K562 (cell line): ENCODE measurements around the gene OLFML2B. TPM values are rescaled to one million over a fixed set of nuclear protein-coding genes. Genes with fewer than 3 reads are reported as not detected.

Experiments
- ATAC-seq: fragments of 200-7000 bp; cut with Tn5 transposase; 3 replicates; pipeline ENCODE4 v1.9.1; 2020; ENCODE audit warnings: moderate library complexity
- BruUV-seq: library from RNA; stranded (reverse); fragments of 400-500 nt; replicated peaks from 2 replicates; lab custom pipeline; 2021; lab: Mats Ljungman, UMichigan
- CTCF ChIA-PET: fragments of 300-600 bp; formaldehyde crosslinking; extraction: SDS; loops from one replicate; lab custom pipeline; 2021; ENCODE audit warnings: low intra/inter-chr PET ratio; lab: Yijun Ruan, JAX
- POLR2A ChIA-PET: fragments of 300-600, 350-650 bp; sonication (Branson Sonifier 250); formaldehyde crosslinking; extraction: SDS; loops from one replicate; lab custom pipeline; 2021; ENCODE audit warnings: antibody characterized with exemption, inconsistent platforms; lab: Yijun Ruan, JAX
- DNase-seq, 4 experiments: peaks; one replicate each; pipeline versions ENCODE4 v3.0.0 to v3.0.0-alpha.2; 2011 to 2018; ENCODE audit warnings: low spot score in 3 of 4, mixed read lengths in 3 of 4; ENCODE audit errors: extremely low read depth in 1 of 4
- FAIRE-seq: peaks from 2 replicates; lab custom pipeline; 2011; peaks lifted over from hg19 to GRCh38; lab: Jason Lieb, UNC
- H2AFZ ChIP-seq: 2 replicates; pipeline ENCODE4 v1.6.0; 2011; ENCODE audit warnings: low read depth, low read length, control low read depth, inconsistent platforms
- H3K27ac ChIP-seq: fragments of 200-600 bp; 3 replicates; pipeline ENCODE4 v1.8.0; 2011; ENCODE audit warnings: low read depth, mild to moderate bottlenecking, control low read depth, inconsistent platforms, low read length, moderate library complexity, mixed read lengths; ENCODE audit errors: extremely low read depth
- H3K27me3 ChIP-seq, 2 experiments: fragments of 300-600 bp in 1 of 2; 2 replicates in 1 of 2; 3 replicates in 1 of 2; pipeline versions ENCODE4 v1.6.0 to v1.8.0; 2011; ENCODE audit warnings: inconsistent platforms in 2 of 2, low read length in 2 of 2, mild to moderate bottlenecking in 1 of 2, mixed read lengths in 1 of 2, moderate library complexity in 1 of 2; ENCODE audit not compliant: control insufficient read depth in 2 of 2, insufficient read depth in 2 of 2
- H3K36me3 ChIP-seq: fragments of 300-600 bp; 3 replicates; pipeline ENCODE4 v1.8.0; 2011; ENCODE audit warnings: mild to moderate bottlenecking, low read length, inconsistent platforms; ENCODE audit not compliant: control insufficient read depth, insufficient read depth
- H3K4me1 ChIP-seq, 2 experiments: fragments of 200-600 bp in 1 of 2; replicated peaks in 1 of 2; 2 replicates in 1 of 2; 3 replicates in 1 of 2; pipeline versions ENCODE4 v1.5.1 to v1.8.0; 2011; ENCODE audit warnings: inconsistent platforms in 2 of 2, low read length in 2 of 2, mild to moderate bottlenecking in 1 of 2, mixed read lengths in 1 of 2, moderate library complexity in 1 of 2; ENCODE audit not compliant: control insufficient read depth in 2 of 2, insufficient read depth in 2 of 2
- H3K4me2 ChIP-seq: 2 replicates; pipeline ENCODE4 v1.6.1; 2011; ENCODE audit warnings: low read length, control low read depth, inconsistent platforms, mixed read lengths; ENCODE audit not compliant: insufficient read depth
- H3K4me3 ChIP-seq: fragments of 200-600 bp; sonication (generic), shearing (Covaris generic); 2 replicates; pipeline ENCODE4 v1.5.1; 2016; ENCODE audit warnings: control low read depth, inconsistent platforms
- H3K79me2 ChIP-seq: fragments of 200-600 bp; 3 replicates; pipeline ENCODE4 v1.8.0; 2011; ENCODE audit warnings: low read length, inconsistent platforms; ENCODE audit not compliant: control insufficient read depth, insufficient read depth
- H3K9ac ChIP-seq, 2 experiments: 2 replicates each; pipeline versions ENCODE4 v1.6.0 to v1.6.1; 2011; ENCODE audit warnings: low read depth in 2 of 2, low read length in 2 of 2, control low read depth in 1 of 2, inconsistent platforms in 1 of 2, mild to moderate bottlenecking in 1 of 2, mixed read lengths in 1 of 2; ENCODE audit not compliant: insufficient read depth in 1 of 2
- H3K9me1 ChIP-seq: one replicate; pipeline ENCODE4 v1.6.0; 2011; ENCODE audit warnings: inconsistent platforms, mild to moderate bottlenecking, low read length, moderate library complexity; ENCODE audit not compliant: control insufficient read depth, insufficient read depth
- H3K9me3 ChIP-seq: replicated peaks from 2 replicates; pipeline ENCODE4 v1.5.1; 2011; ENCODE audit warnings: low read depth, low read length, inconsistent platforms; ENCODE audit not compliant: control insufficient read depth, insufficient read depth
- H4K20me1 ChIP-seq: replicated peaks from 2 replicates; pipeline ENCODE4 v1.6.1; 2011; ENCODE audit warnings: low read length, inconsistent platforms, mixed read lengths; ENCODE audit not compliant: control insufficient read depth, insufficient read depth
- CREBBP ChIP-seq: IDR thresholded peaks from one replicate; pipeline ENCODE4 v1.6.1; 2012; ENCODE audit warnings: low read depth, mild to moderate bottlenecking, control low read depth, inconsistent platforms, low read length
- FOXJ3 ChIP-seq: sonication (generic); formaldehyde crosslinking; IDR thresholded peaks from 2 replicates; pipeline ENCODE4 v1.4.0; 2020; ENCODE audit warnings: mild to moderate bottlenecking, missing genetic modification reagents
- HDAC1 ChIP-seq, 2 experiments: fragments of 450-650 bp; IDR thresholded peaks; 2 replicates each; pipeline ENCODE4 v1.6.1; 2016 to 2017; ENCODE audit warnings: inconsistent platforms in 1 of 2, mild to moderate bottlenecking in 1 of 2, moderate library complexity in 1 of 2
- HEY1 ChIP-seq: fragments of 250-450 bp; sonication (Bioruptor Pico); IDR thresholded peaks from 2 replicates; pipeline ENCODE4 v1.5.0; 2020; ENCODE audit warnings: mild to moderate bottlenecking, moderate library complexity, borderline replicate concordance
- HNRNPUL1 ChIP-seq: fragments of 200-400 bp; formaldehyde crosslinking; IDR thresholded peaks from 2 replicates; pipeline ENCODE4 v1.6.1; 2017; ENCODE audit warnings: low read length
- MBD2 ChIP-seq: sonication (generic); IDR thresholded peaks from 2 replicates; pipeline ENCODE4 v1.6.1; 2016; ENCODE audit warnings: low read depth, borderline replicate concordance
- MECOM ChIP-seq: fragments of 250-450 bp; sonication (Bioruptor Pico); IDR thresholded peaks from 2 replicates; pipeline ENCODE4 v1.8.0; 2022; ENCODE audit warnings: inconsistent platforms
- SIX5 ChIP-seq, 2 experiments: IDR thresholded peaks; 2 replicates each; pipeline ENCODE4 v1.6.1; 2011; ENCODE audit warnings: low read length in 2 of 2, borderline replicate concordance in 1 of 2, low read depth in 1 of 2, mild to moderate bottlenecking in 1 of 2, moderate library complexity in 1 of 2; ENCODE audit not compliant: insufficient read depth in 1 of 2
- SMAD4 ChIP-seq: fragments of 250-450 bp; sonication (Bioruptor Pico); conservative IDR thresholded peaks from 2 replicates; pipeline ENCODE4 v1.8.0; 2021; ENCODE audit warnings: inconsistent platforms, mild to moderate bottlenecking, moderate library complexity
- SRSF3 ChIP-seq: fragments of 200-400 bp; formaldehyde crosslinking; IDR thresholded peaks from 2 replicates; pipeline ENCODE4 v1.6.1; 2016; ENCODE audit warnings: mild to moderate bottlenecking, low read length, moderate library complexity; ENCODE audit not compliant: insufficient read depth
- ZBTB17 ChIP-seq: fragments of 450-650 bp; formaldehyde crosslinking; IDR thresholded peaks from 2 replicates; pipeline ENCODE4 v1.4.0; 2020; ENCODE audit warnings: mild to moderate bottlenecking
- WGBS: fragments of 100-300 bp; shearing (Covaris generic); methylation state at CpG from one replicate; pipeline ENCODE4 v1.1.6; 2016; ENCODE audit warnings: low coverage, mixed read lengths; ENCODE audit not compliant: insufficient coverage; ENCODE audit errors: missing lambda C conversion rate; 5-methylcytosine and 5-hydroxymethylcytosine counted together
- in situ Hi-C: fragments of 300-500 bp; cut with MboI; formaldehyde crosslinking; loops from 4 replicates; pipeline ENCODE4 v1.15.0; 2018; ENCODE audit warnings: inconsistent platforms, mixed read lengths
- intact Hi-C: fragments of 100-400 bp; cut with micrococcal nuclease; formaldehyde crosslinking; loops from 2 replicates; pipeline ENCODE4 v1.14.2; 2022
- polyA plus RNA-seq, 8 experiments: library from polyadenylated mRNA; depleted of rRNA in 4 of 8; stranded (reverse) in 5 of 8; unstranded in 3 of 8; fragments of >200 nt; fragmentation: Nextera tagmentation in 2 of 8; fragmentation: Illumina TruSeq in 1 of 8; extraction: Ambion mirVana in 2 of 8; extraction: Trizol in 1 of 8; gene quantifications; 2 replicates each; pipeline versions ENCODE4 v1.2.1 to v1.2.3, GENCODE V29; 2011 to 2014; ENCODE audit warnings: inconsistent platforms in 1 of 8, missing spikeins in 1 of 8
- total RNA-seq, 7 experiments: library from RNA; depleted of rRNA in 6 of 7; stranded (reverse); fragments of >200 nt in 6 of 7; fragmentation: Illumina TruSeq in 2 of 7; extraction: Trizol in 2 of 7; gene quantifications; 2 replicates each; pipeline versions ENCODE4 v1.2.1 to v1.2.3, GENCODE V29; 2011 to 2021; ENCODE audit warnings: low replicate concordance in 1 of 7
- TF ChIP-seq, protein P1 (sequence below): fragments of 450-650 bp; IDR thresholded peaks from 2 replicates; pipeline ENCODE4 v1.6.1; 2016
- TF ChIP-seq, protein P2 (sequence below): fragments of 450-650 bp; formaldehyde crosslinking; IDR thresholded peaks from 2 replicates; pipeline ENCODE4 v1.4.0; 2020; ENCODE audit warnings: mild to moderate bottlenecking, moderate library complexity
- TF ChIP-seq, protein P3 (sequence below): sonication (generic); formaldehyde crosslinking; IDR thresholded peaks from 2 replicates; pipeline ENCODE4 v1.8.0; 2023; ENCODE audit warnings: mild to moderate bottlenecking, missing genetic modification reagents
- TF ChIP-seq, protein P4 (sequence below): fragments of 450-650 bp; IDR thresholded peaks from 2 replicates; pipeline ENCODE4 v1.6.1; 2014; ENCODE audit warnings: low read depth, mild to moderate bottlenecking, moderate library complexity, borderline replicate concordance

The OLFML2B gene
- total and polyA plus RNA-seq, 9 of the 15 experiments (the other 6 are each of a cell fraction or from before 2014, with no cell fraction given), result not detected

DNA sequence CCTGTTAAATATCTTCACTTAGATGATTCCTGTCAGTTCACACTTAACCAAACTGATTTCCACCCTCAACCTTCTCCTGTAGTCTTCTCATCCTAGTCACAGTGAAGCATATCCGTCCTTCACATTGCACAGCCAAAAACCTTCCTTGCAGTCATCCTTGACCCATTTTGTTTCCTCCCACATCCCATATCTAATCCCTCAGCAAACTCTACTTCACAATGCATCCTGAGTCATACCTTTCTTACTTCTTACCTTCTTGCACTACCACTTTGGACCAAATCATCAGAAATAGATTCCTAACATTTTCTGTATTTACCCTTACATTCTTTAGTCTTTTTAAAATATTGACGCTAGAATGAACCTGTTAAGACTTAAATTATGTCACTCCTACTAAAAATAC is 86.9 kb downstream of the OLFML2B start:
- Histone ChIP-seq H3K4me1 (peaks cover 0 to 10% of the 10 kb centered on the region in 2 experiments; a peak in 1 of 5 replicates), H2AFZ (no peak overlapping the region), H3K27me3 (no peaks in the 10 kb centered on the region), H3K36me3 (peaks cover 4% of the 10 kb centered on the region; the same call in 2 of the 3 replicates), H3K79me2 (no peaks in the 10 kb centered on the region), H3K27ac (no peak overlapping the region), H3K4me2 (no peak overlapping the region), H3K9me3 (no peaks in the 10 kb centered on the region), H3K9ac (no peak overlapping the region), H3K9me1 (no peaks in the 10 kb centered on the region), H3K4me3 (no peak overlapping the region), H4K20me1 (no peaks in the 10 kb centered on the region)
- in situ Hi-C loops, result no loop called here
- POLR2A ChIA-PET, result interaction anchor here (1.3 kb wide), 1 partner anchor 78 kb away, joined by 5 read pairs; no protein-coding TSS in a partner anchor
- ATAC-seq (no peak), FAIRE-seq (no peak), DNase-seq (no peak)
- WGBS, result 92% methylated on average over 2 of the region's 2 CpGs
- BruUV-seq, result no TSS peak
- intact Hi-C loops, result no loop called here
- CTCF ChIA-PET, result no interaction called here
- TF ChIP-seq HNRNPUL1 (no peak), FOXJ3 (CRISPR knock-in tag) (no peak), HDAC1 (IDR thresholded peaks at IDR 0.05) (no peak), SMAD4 (CRISPR knock-in tag) (no peak), MECOM (CRISPR knock-in tag) (no peak), MBD2 (no peak), SRSF3 (no peak), ZBTB17 (CRISPR knock-in tag) (no peak), HEY1 (CRISPR knock-in tag) (no peak), CREBBP (no peak), SIX5 (IDR thresholded peaks at IDR 0.05; ENCODE audit: borderline replicate concordance in 1 of 2, insufficient read depth in 1 of 2, low read depth in 1 of 2, low read length in 2 of 2) (no peak)
- TF ChIP-seq, protein P1, sequence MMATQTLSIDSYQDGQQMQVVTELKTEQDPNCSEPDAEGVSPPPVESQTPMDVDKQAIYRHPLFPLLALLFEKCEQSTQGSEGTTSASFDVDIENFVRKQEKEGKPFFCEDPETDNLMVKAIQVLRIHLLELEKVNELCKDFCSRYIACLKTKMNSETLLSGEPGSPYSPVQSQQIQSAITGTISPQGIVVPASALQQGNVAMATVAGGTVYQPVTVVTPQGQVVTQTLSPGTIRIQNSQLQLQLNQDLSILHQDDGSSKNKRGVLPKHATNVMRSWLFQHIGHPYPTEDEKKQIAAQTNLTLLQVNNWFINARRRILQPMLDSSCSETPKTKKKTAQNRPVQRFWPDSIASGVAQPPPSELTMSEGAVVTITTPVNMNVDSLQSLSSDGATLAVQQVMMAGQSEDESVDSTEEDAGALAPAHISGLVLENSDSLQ, result no peak
- TF ChIP-seq, protein P2, sequence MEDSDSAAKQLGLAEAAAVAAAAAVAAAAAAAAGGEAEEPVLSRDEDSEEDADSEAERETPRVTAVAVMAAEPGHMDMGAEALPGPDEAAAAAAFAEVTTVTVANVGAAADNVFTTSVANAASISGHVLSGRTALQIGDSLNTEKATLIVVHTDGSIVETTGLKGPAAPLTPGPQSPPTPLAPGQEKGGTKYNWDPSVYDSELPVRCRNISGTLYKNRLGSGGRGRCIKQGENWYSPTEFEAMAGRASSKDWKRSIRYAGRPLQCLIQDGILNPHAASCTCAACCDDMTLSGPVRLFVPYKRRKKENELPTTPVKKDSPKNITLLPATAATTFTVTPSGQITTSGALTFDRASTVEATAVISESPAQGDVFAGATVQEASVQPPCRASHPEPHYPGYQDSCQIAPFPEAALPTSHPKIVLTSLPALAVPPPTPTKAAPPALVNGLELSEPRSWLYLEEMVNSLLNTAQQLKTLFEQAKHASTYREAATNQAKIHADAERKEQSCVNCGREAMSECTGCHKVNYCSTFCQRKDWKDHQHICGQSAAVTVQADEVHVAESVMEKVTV, result no peak
- TF ChIP-seq, protein P3, sequence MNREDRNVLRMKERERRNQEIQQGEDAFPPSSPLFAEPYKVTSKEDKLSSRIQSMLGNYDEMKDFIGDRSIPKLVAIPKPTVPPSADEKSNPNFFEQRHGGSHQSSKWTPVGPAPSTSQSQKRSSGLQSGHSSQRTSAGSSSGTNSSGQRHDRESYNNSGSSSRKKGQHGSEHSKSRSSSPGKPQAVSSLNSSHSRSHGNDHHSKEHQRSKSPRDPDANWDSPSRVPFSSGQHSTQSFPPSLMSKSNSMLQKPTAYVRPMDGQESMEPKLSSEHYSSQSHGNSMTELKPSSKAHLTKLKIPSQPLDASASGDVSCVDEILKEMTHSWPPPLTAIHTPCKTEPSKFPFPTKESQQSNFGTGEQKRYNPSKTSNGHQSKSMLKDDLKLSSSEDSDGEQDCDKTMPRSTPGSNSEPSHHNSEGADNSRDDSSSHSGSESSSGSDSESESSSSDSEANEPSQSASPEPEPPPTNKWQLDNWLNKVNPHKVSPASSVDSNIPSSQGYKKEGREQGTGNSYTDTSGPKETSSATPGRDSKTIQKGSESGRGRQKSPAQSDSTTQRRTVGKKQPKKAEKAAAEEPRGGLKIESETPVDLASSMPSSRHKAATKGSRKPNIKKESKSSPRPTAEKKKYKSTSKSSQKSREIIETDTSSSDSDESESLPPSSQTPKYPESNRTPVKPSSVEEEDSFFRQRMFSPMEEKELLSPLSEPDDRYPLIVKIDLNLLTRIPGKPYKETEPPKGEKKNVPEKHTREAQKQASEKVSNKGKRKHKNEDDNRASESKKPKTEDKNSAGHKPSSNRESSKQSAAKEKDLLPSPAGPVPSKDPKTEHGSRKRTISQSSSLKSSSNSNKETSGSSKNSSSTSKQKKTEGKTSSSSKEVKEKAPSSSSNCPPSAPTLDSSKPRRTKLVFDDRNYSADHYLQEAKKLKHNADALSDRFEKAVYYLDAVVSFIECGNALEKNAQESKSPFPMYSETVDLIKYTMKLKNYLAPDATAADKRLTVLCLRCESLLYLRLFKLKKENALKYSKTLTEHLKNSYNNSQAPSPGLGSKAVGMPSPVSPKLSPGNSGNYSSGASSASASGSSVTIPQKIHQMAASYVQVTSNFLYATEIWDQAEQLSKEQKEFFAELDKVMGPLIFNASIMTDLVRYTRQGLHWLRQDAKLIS (CRISPR knock-in tag), result no peak
- TF ChIP-seq, protein P4, sequence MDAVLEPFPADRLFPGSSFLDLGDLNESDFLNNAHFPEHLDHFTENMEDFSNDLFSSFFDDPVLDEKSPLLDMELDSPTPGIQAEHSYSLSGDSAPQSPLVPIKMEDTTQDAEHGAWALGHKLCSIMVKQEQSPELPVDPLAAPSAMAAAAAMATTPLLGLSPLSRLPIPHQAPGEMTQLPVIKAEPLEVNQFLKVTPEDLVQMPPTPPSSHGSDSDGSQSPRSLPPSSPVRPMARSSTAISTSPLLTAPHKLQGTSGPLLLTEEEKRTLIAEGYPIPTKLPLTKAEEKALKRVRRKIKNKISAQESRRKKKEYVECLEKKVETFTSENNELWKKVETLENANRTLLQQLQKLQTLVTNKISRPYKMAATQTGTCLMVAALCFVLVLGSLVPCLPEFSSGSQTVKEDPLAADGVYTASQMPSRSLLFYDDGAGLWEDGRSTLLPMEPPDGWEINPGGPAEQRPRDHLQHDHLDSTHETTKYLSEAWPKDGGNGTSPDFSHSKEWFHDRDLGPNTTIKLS, result no peak
